Trophoblast cell (in vitro differentiated cells and primary cell): Measurements from ENCODE around the gene WSB1.
A peak's percentile ranks its signal among the peaks of the same experiment; 100 is the strongest.
"Not testable (repeated sequence)": the region's sequence is repeated elsewhere in the genome, so short reads cannot be mapped to it uniquely, and the experiment has no call there.

Experiments used
- DNase-seq, 2 donors: peaks; one replicate each; pipeline ENCODE4 v3.0.0-alpha.2; 2016
- H2AFZ ChIP-seq: 2 replicates; pipeline ENCODE4 v1.6.1; 2013; ENCODE audit warnings: low read length, moderate library complexity, mild to moderate bottlenecking; ENCODE audit not compliant: insufficient read depth, poor library complexity
- H2AK5ac ChIP-seq: 2 replicates; pipeline ENCODE4 v1.6.1; 2013; ENCODE audit warnings: mild to moderate bottlenecking, low read length
- H2BK120ac ChIP-seq: 2 replicates; pipeline ENCODE4 v1.6.1; 2013; ENCODE audit warnings: low read length, mild to moderate bottlenecking, moderate library complexity; ENCODE audit not compliant: insufficient read depth, poor library complexity
- H2BK12ac ChIP-seq: 2 replicates; pipeline ENCODE4 v1.6.1; 2013; ENCODE audit warnings: mild to moderate bottlenecking, low read length, moderate library complexity
- H2BK5ac ChIP-seq: 2 replicates; pipeline ENCODE4 v1.6.1; 2013; ENCODE audit warnings: low read length, low read depth, moderate library complexity, mild to moderate bottlenecking; ENCODE audit not compliant: poor library complexity
- H3K14ac ChIP-seq: 2 replicates; pipeline ENCODE4 v1.6.1; 2013; ENCODE audit warnings: mild to moderate bottlenecking, low read length
- H3K18ac ChIP-seq: 2 replicates; pipeline ENCODE4 v1.6.1; 2013; ENCODE audit warnings: mild to moderate bottlenecking, low read length
- H3K23ac ChIP-seq: 2 replicates; pipeline ENCODE4 v1.6.1; 2013; ENCODE audit warnings: low read length
- H3K27ac ChIP-seq: 2 replicates; pipeline ENCODE4 v1.5.1; 2013; ENCODE audit warnings: low read depth, mild to moderate bottlenecking, inconsistent platforms, low read length, moderate library complexity
- H3K27me3 ChIP-seq: 2 replicates; pipeline ENCODE4 v1.6.1; 2013; ENCODE audit warnings: inconsistent platforms, mild to moderate bottlenecking, low read length, moderate library complexity; ENCODE audit not compliant: insufficient read depth
- H3K36me3 ChIP-seq, 2 experiments: 1 replicate in 1 of 2; 2 replicates in 1 of 2; pipeline ENCODE4 v1.6.1; 2013; ENCODE audit warnings: low read length in 2 of 2, mild to moderate bottlenecking in 2 of 2, moderate library complexity in 1 of 2; ENCODE audit not compliant: insufficient read depth in 2 of 2, control insufficient read depth in 1 of 2
- H3K4ac ChIP-seq: 2 replicates; pipeline ENCODE4 v1.6.1; 2013; ENCODE audit warnings: low read depth, mild to moderate bottlenecking, low read length, moderate library complexity
- H3K4me1 ChIP-seq, 2 experiments: 1 replicate in 1 of 2; 2 replicates in 1 of 2; pipeline ENCODE4 v1.6.1; 2013; ENCODE audit warnings: low read length in 2 of 2, mild to moderate bottlenecking in 2 of 2, moderate library complexity in 1 of 2; ENCODE audit not compliant: insufficient read depth in 2 of 2, control insufficient read depth in 1 of 2
- H3K4me2 ChIP-seq: 2 replicates; pipeline ENCODE4 v1.6.1; 2013; ENCODE audit warnings: inconsistent platforms, mild to moderate bottlenecking, low read length, moderate library complexity
- H3K4me3 ChIP-seq: 2 replicates; pipeline ENCODE4 v1.5.1; 2013; ENCODE audit warnings: mild to moderate bottlenecking, low read depth, low read length, inconsistent platforms
- H3K79me1 ChIP-seq: one replicate; pipeline ENCODE4 v1.6.1; 2013; ENCODE audit warnings: low read length
- H3K79me2 ChIP-seq: 2 replicates; pipeline ENCODE4 v1.6.1; 2013; ENCODE audit warnings: low read length, mild to moderate bottlenecking; ENCODE audit not compliant: control insufficient read depth, insufficient read depth, poor library complexity
- H3K9ac ChIP-seq: 2 replicates; pipeline ENCODE4 v1.6.1; 2013; ENCODE audit warnings: mild to moderate bottlenecking, low read length
- H3K9me3 ChIP-seq: 2 replicates; pipeline ENCODE4 v1.6.1; 2013; ENCODE audit warnings: low read depth, mild to moderate bottlenecking, control low read depth, inconsistent platforms, low read length; ENCODE audit not compliant: insufficient read depth
- H4K12ac ChIP-seq: 2 replicates; pipeline ENCODE4 v1.6.1; 2013; ENCODE audit warnings: low read depth, mild to moderate bottlenecking, low read length, moderate library complexity
- H4K8ac ChIP-seq: 2 replicates; pipeline ENCODE4 v1.6.1; 2013; ENCODE audit warnings: low read depth, mild to moderate bottlenecking, low read length, moderate library complexity
- H4K91ac ChIP-seq: one replicate; pipeline ENCODE4 v1.6.1; 2013; ENCODE audit warnings: low read depth, mild to moderate bottlenecking, low read length, moderate library complexity
- WGBS: extraction: QIAGEN DNeasy Blood & Tissue Kit; methylation state at CpG from one replicate; pipeline ENCODE4 v1.1.7; 2013; ENCODE audit warnings: missing lambda C conversion rate; ENCODE audit not compliant: insufficient read length, insufficient coverage; ENCODE audit errors: extremely low coverage; 5-methylcytosine and 5-hydroxymethylcytosine counted together

The WSB1 gene

DNA sequence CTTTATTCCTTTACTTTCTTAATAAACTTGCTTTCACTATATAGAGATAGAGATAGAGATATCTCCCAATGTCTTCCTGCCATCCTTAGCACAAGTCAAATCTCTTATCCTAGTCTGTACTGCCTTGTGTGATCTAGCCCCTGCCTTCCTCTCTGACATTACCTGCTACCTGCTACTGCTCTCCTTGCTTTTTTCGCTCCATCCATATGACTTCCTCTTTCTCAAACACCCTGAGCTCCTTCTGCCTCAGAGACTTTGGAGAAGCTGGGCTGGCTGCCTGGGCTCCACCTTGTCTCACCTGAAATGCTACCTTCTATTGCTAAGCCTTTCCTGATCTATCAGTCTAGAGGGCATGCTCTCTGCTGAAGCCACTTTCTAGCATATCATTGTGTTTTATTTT, 24.7 kb upstream of the WSB1 start:
- H3K27ac ChIP-seq: no peak overlapping the region
- H2BK5ac ChIP-seq: no peak overlapping the region
- no peak overlapping the region for H2AK5ac ChIP-seq
- no peak overlapping the region for H2AFZ ChIP-seq
- H4K12ac ChIP-seq: no peak overlapping the region
- no peak overlapping the region for H4K91ac ChIP-seq
- no peaks in the 10 kb centered on the region for H3K27me3 ChIP-seq
- no peaks in the 10 kb centered on the region for H3K79me2 ChIP-seq
- no peak overlapping the region for H3K18ac ChIP-seq
- H3K4ac ChIP-seq: no peak overlapping the region
- no peaks in the 10 kb centered on the region for H3K9me3 ChIP-seq
- no peak overlapping the region for H3K23ac ChIP-seq
- no peak overlapping the region for H3K14ac ChIP-seq
- no peak overlapping the region for H4K8ac ChIP-seq
- H3K4me2 ChIP-seq: no peak overlapping the region
- no peak overlapping the region for H2BK12ac ChIP-seq
- no peak overlapping the region for H3K4me3 ChIP-seq
- H3K36me3 ChIP-seq: no peaks in the 10 kb centered on the region
- H3K79me1 ChIP-seq: no peaks in the 10 kb centered on the region
- WGBS: no CpG with 5 or more reads among the region's 1 CpG
- no peaks in the 10 kb centered on the region for H3K4me1 ChIP-seq
- DNase-seq: no peak
- H3K9ac ChIP-seq: no peak overlapping the region
- H2BK120ac ChIP-seq: no peak overlapping the region

GRCh38 chr17:27269974-27270373, 23.9 kb upstream of the WSB1 start:
- Histone ChIP-seq H3K9me3 (no peaks in the 10 kb centered on the region), H3K18ac (no peak overlapping the region), H3K9ac (no peak overlapping the region), H4K12ac (no peak overlapping the region), H3K79me2 (no peaks in the 10 kb centered on the region), H3K27me3 (no peaks in the 10 kb centered on the region), H3K4me1 (no peaks in the 10 kb centered on the region), H2BK5ac (no peak overlapping the region), H3K27ac (no peak overlapping the region), H3K4me3 (no peak overlapping the region), H3K23ac (no peak overlapping the region), H3K79me1 (no peaks in the 10 kb centered on the region), H3K14ac (no peak overlapping the region), H3K4ac (no peak overlapping the region), H2BK120ac (no peak overlapping the region), H2AFZ (no peak overlapping the region), H2AK5ac (no peak overlapping the region), H3K4me2 (no peak overlapping the region), H4K91ac (no peak overlapping the region), H4K8ac (no peak overlapping the region), H2BK12ac (no peak overlapping the region), H3K36me3 (no peaks in the 10 kb centered on the region)
- no peak for DNase-seq
- WGBS: no CpG with 5 or more reads among the region's 7 CpGs

DNA sequence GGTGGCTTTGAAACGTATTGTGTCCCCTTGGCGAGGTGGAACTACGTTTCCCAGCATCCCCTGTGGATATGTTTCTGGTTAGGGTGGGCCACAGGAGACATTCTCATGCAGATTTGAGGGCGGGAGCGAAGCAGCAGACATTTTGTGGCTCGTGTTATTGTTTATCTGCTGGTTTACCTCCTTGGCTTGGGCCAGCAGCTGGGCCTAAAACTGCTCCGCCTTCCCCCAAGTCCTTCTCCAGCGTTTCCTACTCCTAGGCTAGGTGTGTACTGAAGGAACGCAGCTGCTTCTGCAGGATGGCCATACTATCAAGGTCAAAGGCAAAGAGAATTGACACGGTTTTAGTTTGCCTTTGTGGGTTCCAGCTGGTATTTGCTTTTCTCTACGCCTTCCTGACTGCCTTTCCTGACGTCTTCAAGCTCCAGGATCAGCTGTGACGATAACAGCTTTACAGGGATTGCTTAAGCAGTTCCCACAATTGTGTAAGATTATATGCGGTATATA, 17.2 kb upstream of the WSB1 start:
- WGBS: no CpG with 5 or more reads among the region's 14 CpGs

GRCh38 chr17:27279132-27279531, 14.8 kb upstream of the WSB1 start:
- not testable (repeated sequence) for H3K9me3 ChIP-seq, H3K18ac ChIP-seq, H3K79me2 ChIP-seq, H3K14ac ChIP-seq, H3K4me1 ChIP-seq, H4K8ac ChIP-seq, H3K23ac ChIP-seq, DNase-seq, H3K79me1 ChIP-seq, H2AK5ac ChIP-seq, H3K27ac ChIP-seq, H2BK120ac ChIP-seq, H2BK12ac ChIP-seq, H3K36me3 ChIP-seq, H3K27me3 ChIP-seq, H3K4ac ChIP-seq, H4K91ac ChIP-seq, H2BK5ac ChIP-seq, H4K12ac ChIP-seq, H3K4me3 ChIP-seq, H3K4me2 ChIP-seq, H2AFZ ChIP-seq, H3K9ac ChIP-seq
- no CpG with 5 or more reads among the region's 3 CpGs for WGBS

More for the DNA sequence above, 17.2 kb upstream of the WSB1 start:
- H3K79me2 ChIP-seq: no peaks in the 10 kb centered on the region
- peak overlapping the region; percentile 88 for H2AFZ ChIP-seq
- H2BK5ac ChIP-seq: peak overlapping the region; percentile 59
- H4K91ac ChIP-seq: peak overlapping the region; percentile 43
- no peak for DNase-seq
- no peaks in the 10 kb centered on the region for H3K36me3 ChIP-seq
- H2BK120ac ChIP-seq: no peak overlapping the region
- peak overlapping the region; percentile 98 for H4K8ac ChIP-seq
- H3K79me1 ChIP-seq: peaks cover 5% of the 10 kb centered on the region
- H2BK12ac ChIP-seq: no peak overlapping the region
- H3K4me1 ChIP-seq: peaks cover 4 to 5% of the 10 kb centered on the region in 2 experiments
- peak overlapping the region; percentile 84 for H3K14ac ChIP-seq
- H3K4ac ChIP-seq: no peak overlapping the region
- H3K27me3 ChIP-seq: no peaks in the 10 kb centered on the region
- peak overlapping the region; percentile 46 for H3K4me2 ChIP-seq
- H3K9ac ChIP-seq: no peak overlapping the region
- peaks cover 3% of the 10 kb centered on the region for H3K9me3 ChIP-seq
- H2AK5ac ChIP-seq: no peak overlapping the region
- no peak overlapping the region for H3K18ac ChIP-seq
- H3K4me3 ChIP-seq: no peak overlapping the region
- no peak overlapping the region for H3K23ac ChIP-seq
- H4K12ac ChIP-seq: peak overlapping the region; percentile 69
- H3K27ac ChIP-seq: no peak overlapping the region
